Activated CD8-positive, alpha-beta memory T cell treated with anti-CD3 and anti-CD28 coated beads for 4 hours (primary cell): ENCODE measurements around the gene NVL.

Source experiments
- DNase-seq, 2 donors: peaks; one replicate each; pipeline ENCODE4 v3.0.0-alpha.2; 2020; ENCODE audit warnings: low read depth in 2 of 2

The NVL gene

GRCh38 chr1:224287714-224288113, 42.3 kb downstream of the NVL start:
- DNase-seq = no peak

DNA sequence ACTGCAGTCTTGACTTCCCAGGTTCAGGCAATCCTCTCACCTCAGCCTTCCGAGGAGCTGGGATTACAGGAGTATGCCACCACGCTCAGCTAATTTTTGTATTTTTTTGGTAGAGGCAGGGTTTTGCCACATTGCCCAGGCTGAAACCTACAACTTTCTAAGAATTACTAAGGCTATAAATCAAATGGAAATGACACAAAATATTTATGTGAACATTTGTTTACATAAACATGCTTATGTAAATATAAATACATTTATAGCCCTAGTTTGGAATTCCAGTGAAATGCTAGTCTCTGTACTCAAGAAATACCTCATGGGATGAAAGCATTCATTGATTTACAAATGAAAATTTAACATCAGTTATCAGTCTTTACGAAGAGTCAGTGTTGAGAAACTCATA, 47.8 kb downstream of the NVL start:
- no peak for DNase-seq

GRCh38 chr1:224276771-224277487, 53.0 kb downstream of the NVL start:
- no peak for DNase-seq

- DNase-seq = no peak
These were observed 54.9 kb downstream of the NVL start for GRCh38 chr1:224274970-224275626.

DNA sequence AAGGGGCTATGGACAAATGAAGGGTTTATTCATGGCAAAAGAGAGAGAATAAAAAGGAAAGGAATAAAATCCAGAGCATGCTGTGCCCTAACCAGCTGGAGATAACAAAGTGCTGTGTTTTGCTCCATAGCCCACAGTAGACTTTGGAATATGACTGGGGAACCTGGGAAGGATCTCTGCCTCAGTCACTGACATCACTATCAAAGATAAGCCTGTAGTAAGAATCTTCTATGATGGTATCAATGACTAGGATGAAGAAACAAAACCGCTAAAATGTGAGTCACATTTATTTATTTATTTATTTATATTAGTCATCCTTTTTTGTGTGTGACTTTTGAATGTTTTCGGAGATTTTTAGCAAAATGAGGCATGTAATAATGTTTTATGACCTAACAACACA, 56.3 kb downstream of the NVL start:
- no peak for DNase-seq

DNA sequence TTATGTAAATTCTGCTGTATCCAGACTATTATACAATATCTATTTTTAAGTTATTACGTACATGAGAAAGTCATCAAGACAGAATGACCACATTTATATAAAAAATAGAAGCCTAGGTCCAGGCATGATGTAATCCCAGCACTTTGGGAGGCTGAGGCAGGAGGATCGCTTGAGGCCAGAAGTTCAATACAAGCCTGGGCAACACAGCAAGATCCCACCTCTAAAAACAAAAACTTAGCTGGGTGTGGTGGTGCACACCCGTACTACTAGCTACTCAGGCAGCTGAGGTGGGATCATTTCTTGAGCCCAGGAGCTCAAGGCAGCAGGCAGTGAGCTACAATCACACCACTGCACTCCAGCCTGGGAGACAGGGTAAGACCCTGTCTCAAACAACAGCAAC, 58.9 kb downstream of the NVL start:
- no peak for DNase-seq

DNA sequence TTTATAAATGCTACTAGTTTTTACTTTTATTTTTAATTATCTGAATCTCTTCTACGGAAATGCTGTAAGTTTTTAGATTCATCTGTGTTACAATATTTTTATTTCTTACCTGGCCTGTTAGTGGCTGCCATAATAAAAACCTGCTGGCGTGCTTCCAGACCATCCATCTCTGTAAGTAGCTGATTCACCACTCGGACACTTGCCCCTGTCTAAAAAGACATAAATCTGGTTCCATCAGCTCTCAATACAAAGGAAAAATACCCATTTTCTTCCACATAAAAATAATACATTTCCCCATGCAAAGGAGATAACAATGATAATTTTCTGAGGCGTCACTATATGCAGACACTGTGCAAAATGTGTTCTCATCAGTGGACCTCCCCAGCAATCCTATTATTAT, 62.0 kb downstream of the NVL start:
- no peak for DNase-seq

- DNase-seq = no peak
These were observed 62.8 kb downstream of the NVL start for GRCh38 chr1:224266915-224267856.

- DNase-seq = no peak
These were observed 63.7 kb downstream of the NVL start for GRCh38 chr1:224266105-224266914.

GRCh38 chr1:224264321-224264720, 65.7 kb downstream of the NVL start:
- DNase-seq = no peak

DNA sequence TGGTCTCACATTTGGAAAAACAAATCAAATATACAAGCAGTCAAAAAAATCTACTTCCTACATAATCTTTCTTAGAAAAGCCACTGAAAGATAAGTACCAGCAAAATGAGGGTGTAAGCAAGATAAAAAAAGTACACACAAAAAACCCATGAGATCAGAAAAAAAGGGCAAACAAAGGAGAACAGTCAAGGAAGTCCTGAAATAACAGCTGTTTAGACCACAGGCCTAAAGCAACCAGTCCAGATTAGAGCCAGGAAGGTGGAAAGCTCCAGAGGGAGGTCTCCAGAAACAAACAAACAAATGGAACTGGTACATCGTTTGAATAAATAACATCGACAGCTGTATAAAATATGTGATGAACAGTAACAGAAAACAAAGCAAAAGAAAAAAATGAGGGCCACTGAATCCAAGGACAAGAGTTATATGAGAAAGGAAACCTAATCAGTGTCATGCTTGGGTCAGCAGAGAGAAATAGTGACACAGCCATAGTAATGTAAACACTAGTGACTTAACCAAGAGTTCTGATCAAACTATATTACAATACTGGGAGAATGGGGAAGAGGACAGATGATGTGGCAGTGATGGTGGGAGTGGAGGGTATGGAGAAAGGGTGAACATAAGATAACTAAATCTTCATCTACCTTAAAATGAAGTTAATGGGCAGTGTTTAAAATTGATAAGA, 67.5 kb downstream of the NVL start:
- DNase-seq = no peak

GRCh38 chr1:224259986-224260385, 70.0 kb downstream of the NVL start:
- DNase-seq = no peak

GRCh38 chr1:224258351-224258750, 71.6 kb downstream of the NVL start:
- DNase-seq = no peak

DNA sequence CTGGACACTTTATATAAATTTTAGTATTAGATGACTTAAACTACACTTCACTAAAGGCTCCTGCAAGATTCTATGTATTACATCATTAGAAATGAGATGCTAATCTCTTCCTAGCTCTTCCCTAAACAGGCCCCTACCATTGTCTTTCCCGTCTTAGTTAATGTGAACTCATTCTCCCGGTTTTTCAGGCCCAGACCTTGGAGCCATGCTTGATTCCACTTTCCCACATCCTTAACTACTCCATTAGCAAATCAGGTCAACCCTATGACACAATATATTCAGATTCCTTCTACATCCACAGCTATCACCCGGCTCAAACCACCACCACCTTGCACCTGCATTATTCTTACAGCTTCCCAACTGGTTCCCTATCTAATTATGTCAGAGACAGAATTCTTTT, 73.3 kb downstream of the NVL start:
- no peak for DNase-seq

DNA sequence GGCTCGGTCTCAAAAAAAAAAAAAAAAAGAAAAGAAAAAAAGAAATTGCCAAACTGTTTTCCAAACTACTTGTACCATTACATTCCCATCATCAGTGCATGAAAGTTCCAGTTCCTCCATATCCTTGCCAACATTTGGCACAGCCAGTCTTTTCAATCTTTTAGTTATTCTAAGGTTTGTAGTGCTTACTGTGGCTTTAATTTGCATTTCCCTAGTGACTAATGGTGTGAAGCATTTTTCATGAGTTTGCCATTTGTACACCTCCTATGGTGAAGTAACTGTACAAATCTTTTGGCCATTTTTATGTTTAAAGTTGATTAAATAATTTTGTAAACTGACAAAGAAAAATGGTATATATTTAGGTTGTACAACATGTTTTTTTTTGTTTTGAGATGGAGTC, 76.3 kb downstream of the NVL start:
- no peak for DNase-seq

DNA sequence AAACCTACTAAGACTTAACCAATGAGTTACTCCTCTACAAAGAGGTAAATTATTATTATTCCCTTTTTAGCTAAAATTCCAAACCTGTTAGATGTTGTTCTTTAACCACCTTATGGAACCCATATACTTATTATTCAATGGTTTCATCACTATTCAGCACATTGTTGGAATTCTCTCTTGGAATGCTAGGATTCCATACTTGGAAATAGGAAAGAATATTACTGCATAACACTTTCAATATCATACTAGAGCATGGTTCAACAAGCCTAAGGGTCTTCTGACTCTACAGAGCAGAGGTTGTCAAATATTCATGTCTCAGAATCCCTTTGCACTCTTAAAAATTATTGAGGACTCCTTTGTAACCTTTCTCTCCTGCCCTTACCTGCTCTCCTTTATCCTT, 77.5 kb downstream of the NVL start:
- DNase-seq = no peak

- no peak for DNase-seq
These were observed 78.2 kb downstream of the NVL start for GRCh38 chr1:224251741-224252146.

- DNase-seq = no peak
These were observed 84.8 kb downstream of the NVL start for GRCh38 chr1:224245188-224245587.

DNA sequence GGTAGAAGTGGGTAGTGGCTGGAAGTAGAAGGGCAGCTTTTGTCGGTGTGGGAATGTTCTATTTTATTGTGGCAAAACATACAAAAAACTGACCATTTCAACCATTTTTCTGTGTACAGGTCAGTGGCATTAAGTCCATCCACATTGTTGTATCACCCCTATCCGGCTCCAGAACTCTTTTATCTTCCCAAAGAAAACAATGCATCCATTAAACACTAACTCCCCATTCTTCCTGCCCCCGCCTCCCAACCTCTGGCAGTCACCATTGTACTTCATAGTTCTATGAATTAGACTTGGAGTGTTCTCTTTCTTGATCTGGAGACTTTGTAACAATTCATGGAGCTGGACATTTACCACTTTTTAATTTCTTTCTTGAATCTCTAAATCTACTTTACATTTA, 91.2 kb downstream of the NVL start:
- DNase-seq = no peak

DNA sequence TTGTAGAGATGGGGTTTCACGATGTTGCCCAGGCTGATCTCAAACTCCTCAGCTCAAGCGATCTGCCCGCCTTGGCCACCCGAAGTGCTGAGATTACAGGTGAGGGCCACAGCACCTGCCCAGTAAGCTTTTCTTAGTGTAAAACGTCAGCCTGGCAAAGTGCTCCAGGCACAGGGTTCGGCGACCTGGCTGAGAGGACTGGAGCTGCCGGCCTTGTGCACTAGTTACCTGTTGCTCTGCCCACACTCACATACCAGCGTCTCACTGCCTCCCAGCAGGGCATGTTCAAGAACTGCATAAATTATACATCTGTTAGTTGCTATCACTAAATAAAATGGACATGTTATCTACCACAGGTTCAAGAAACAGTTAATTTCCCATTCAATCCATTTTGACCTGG, 91.8 kb downstream of the NVL start:
- no peak for DNase-seq
